ENCODE data around the gene TGFBI.

GRCh38 chr5:135979510-135979909, 49.3 kb upstream of the TGFBI start:
- no peak for TF ChIP-seq CTCF (IDR thresholded peaks at IDR 0.05)
- TF ChIP-seq EZH2 (IDR thresholded peaks at IDR 0.05) = no peak
